Gastrocnemius medialis (tissue), 4 donors: ENCODE results near the gene NNAT. TPM values are rescaled to one million over a fixed set of nuclear protein-coding genes. Genes with fewer than 3 reads are reported as not detected.

Source experiments
- ATAC-seq, 2 donors: fragments of 150-250 bp; one replicate each; pipeline ENCODE4 v1.9.1; 2016
- DNase-seq, 2 donors: peaks; one replicate each; pipeline ENCODE4 v3.0.0-alpha.2; 2019
- H3K27ac ChIP-seq, 4 donors: fragments of 200-600 bp; sonication (generic); 1 replicate in 1 of 4; 2 replicates in 3 of 4; pipeline ENCODE4 v1.5.1; 2016 to 2018; ENCODE audit warnings: mild to moderate bottlenecking in 2 of 4, moderate library complexity in 1 of 4
- H3K27me3 ChIP-seq, 3 donors: fragments of 200-600 bp; sonication (generic) in 2 of 3; 1 replicate in 1 of 3; 2 replicates in 2 of 3; pipeline versions ENCODE4 v1.5.1 to v1.6.0; 2016 to 2019; ENCODE audit warnings: mild to moderate bottlenecking in 1 of 3, moderate library complexity in 1 of 3
- H3K36me3 ChIP-seq, 2 donors: fragments of 200-600 bp; sonication (generic) in 1 of 2; one replicate each; pipeline ENCODE4 v1.5.1; 2017 to 2018
- H3K4me1 ChIP-seq, 2 donors: fragments of 200-600 bp; sonication (generic) in 1 of 2; one replicate each; pipeline ENCODE4 v1.5.1; 2016 to 2017; ENCODE audit warnings: mild to moderate bottlenecking in 2 of 2
- H3K4me3 ChIP-seq, 4 donors: fragments of 200-600 bp; sonication (generic) in 3 of 4; 1 replicate in 1 of 4; 2 replicates in 3 of 4; pipeline ENCODE4 v1.5.1; 2016 to 2019; ENCODE audit warnings: mild to moderate bottlenecking in 2 of 4
- H3K9me3 ChIP-seq, 3 donors: fragments of 200-600 bp; sonication (generic) in 2 of 3; 1 replicate in 1 of 3; 2 replicates in 2 of 3; pipeline ENCODE4 v1.5.1; 2016 to 2019
- POLR2A ChIP-seq, 2 donors: fragments of 450-650 bp; IDR thresholded peaks; one replicate each; pipeline ENCODE4 v1.6.1; 2017; ENCODE audit warnings: antibody characterized with exemption in 2 of 2, mild to moderate bottlenecking in 2 of 2, moderate library complexity in 2 of 2
- in situ Hi-C, 4 donors: fragments of 200-750 bp; cut with MboI; loops; one replicate each; pipeline versions ENCODE4 v1.15.0 to v1.8.0; 2017; ENCODE audit warnings: low sequenced_read_pairs in 4 of 4
- intact Hi-C: fragments of 100-400 bp; cut with DNase I; formaldehyde crosslinking; loops from one replicate; pipeline ENCODE4 v1.15.1; 2023; ENCODE audit warnings: low total_unique reads
- total RNA-seq, 4 donors: library from RNA; depleted of rRNA; stranded (reverse); fragments of >200 nt; gene quantifications; one replicate each; pipeline versions ENCODE4 v1.1.0 to v1.2.3, GENCODE V29; 2016
- TF ChIP-seq, protein P1 (sequence below), 5 experiments: fragments of 450-650 bp in 3 of 5; fragments of 200-600 bp in 2 of 5; sonication (generic) in 2 of 5; IDR thresholded peaks in 4 of 5; conservative IDR thresholded peaks in 1 of 5; 1 replicate in 4 of 5; 2 replicates in 1 of 5; pipeline ENCODE4 v1.5.1; 2016 to 2019; ENCODE audit warnings: antibody characterized with exemption in 5 of 5, mild to moderate bottlenecking in 3 of 5, moderate library complexity in 3 of 5

NNAT gene
- total RNA-seq, 4 donors from 2014 or later: 1.2 to 4.4 (median 2.4) TPM; not detected in 1

DNA sequence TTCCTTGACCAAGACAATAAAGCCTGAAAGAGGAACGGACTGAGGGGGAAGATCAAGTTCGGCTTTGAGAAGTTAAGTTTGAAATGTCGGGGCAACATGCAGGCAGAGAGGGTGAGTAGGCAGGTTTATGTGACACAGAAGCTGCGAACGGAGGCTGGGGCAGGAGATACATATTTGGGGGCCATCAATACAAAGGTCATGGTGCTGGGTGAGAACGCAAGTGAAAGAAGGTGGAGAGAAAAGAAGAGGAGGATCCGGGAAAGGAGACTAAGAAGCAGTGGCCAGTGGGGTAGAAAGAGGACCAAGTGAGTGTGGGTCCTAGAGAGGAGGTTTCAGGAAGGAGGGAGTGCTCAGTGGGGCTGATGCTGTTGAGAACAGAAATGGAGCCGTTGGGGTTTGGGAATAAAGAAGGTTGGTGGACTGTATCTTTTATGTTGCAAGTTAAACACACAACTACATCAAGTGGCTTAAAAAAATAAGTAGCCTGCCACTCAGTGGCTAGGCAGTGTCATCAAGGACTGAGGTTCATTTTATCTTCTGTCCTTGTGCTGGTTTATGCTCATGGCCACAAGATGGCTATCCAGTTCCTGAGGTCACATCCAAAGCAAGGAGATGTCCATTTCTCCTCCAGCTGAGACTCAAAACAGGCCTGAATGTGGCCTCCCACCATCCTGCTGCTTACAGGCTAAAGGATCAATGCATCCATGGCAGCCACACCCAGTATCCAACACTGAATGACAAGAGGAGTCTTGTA lies 8.3 kb downstream of the NNAT start:
- in situ Hi-C loops (loop anchor here in 1 of 4 donors (25.0 kb wide), 1 partner anchor 142 kb away; no protein-coding TSS in a partner anchor), intact Hi-C loops (loop anchor here (2.0 to 10.0 kb wide), 5 partner anchors 145 to 1065 kb away; partner anchors contain the start of gene RBL1)
- ATAC-seq (no peak), DNase-seq (no peak)
- no peaks in the 10 kb centered on the region for H3K27me3 ChIP-seq
- no peak overlapping the region for H3K4me3 ChIP-seq
- H3K4me1 ChIP-seq: peaks cover 21 to 27% of the 10 kb centered on the region in 2 donors
- TF ChIP-seq, protein P1, sequence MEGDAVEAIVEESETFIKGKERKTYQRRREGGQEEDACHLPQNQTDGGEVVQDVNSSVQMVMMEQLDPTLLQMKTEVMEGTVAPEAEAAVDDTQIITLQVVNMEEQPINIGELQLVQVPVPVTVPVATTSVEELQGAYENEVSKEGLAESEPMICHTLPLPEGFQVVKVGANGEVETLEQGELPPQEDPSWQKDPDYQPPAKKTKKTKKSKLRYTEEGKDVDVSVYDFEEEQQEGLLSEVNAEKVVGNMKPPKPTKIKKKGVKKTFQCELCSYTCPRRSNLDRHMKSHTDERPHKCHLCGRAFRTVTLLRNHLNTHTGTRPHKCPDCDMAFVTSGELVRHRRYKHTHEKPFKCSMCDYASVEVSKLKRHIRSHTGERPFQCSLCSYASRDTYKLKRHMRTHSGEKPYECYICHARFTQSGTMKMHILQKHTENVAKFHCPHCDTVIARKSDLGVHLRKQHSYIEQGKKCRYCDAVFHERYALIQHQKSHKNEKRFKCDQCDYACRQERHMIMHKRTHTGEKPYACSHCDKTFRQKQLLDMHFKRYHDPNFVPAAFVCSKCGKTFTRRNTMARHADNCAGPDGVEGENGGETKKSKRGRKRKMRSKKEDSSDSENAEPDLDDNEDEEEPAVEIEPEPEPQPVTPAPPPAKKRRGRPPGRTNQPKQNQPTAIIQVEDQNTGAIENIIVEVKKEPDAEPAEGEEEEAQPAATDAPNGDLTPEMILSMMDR (IDR thresholded peaks at IDR 0.05 in 4 of 5, conservative IDR thresholded peaks at IDR 0.05 in 1 of 5): no peak
- no peak for TF ChIP-seq POLR2A (IDR thresholded peaks at IDR 0.05)
- H3K27ac ChIP-seq: no peak overlapping the region
- no peaks in the 10 kb centered on the region for H3K36me3 ChIP-seq
- H3K9me3 ChIP-seq: no peaks in the 10 kb centered on the region

DNA sequence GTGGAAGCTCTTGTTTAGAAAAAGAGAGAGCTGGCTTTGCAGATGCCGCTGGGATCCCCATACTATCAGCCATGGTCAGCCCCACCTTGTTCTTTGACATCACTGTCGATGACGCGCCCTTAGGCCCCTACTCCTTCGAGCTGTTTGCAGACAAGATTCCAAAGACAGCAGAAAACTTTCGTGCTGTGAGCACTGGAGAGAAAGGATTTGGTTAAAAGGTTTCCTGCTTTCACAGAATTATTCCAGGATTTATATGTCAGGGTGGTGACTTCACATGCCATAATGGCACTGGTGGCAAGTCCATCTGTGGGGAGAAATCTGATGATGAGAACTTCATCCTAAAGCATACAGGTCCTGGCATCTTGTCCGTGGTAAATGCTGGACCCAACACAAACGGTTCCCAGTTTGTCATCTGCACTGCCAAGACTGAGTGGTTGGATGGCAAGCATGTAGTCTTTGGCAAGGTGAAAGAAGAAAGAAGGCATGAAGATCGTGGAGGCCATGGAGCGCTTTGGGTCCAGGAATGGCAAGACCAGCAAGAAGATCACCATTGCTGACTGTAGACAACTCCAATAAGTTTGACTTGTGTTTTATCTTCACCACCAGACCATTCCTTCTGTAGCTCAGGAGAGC lies 9.0 kb downstream of the NNAT start:
- DNase-seq (no peak), ATAC-seq (no peak)
- no peak overlapping the region for H3K4me3 ChIP-seq
- H3K36me3 ChIP-seq: no peaks in the 10 kb centered on the region
- TF ChIP-seq, protein P1 (IDR thresholded peaks at IDR 0.05 in 4 of 5, conservative IDR thresholded peaks at IDR 0.05 in 1 of 5): no peak
- TF ChIP-seq POLR2A (IDR thresholded peaks at IDR 0.05): no peak
- no peak overlapping the region for H3K27ac ChIP-seq
- no peaks in the 10 kb centered on the region for H3K9me3 ChIP-seq
- H3K4me1 ChIP-seq: peaks cover 20 to 21% of the 10 kb centered on the region in 2 donors
- H3K27me3 ChIP-seq: no peaks in the 10 kb centered on the region
- in situ Hi-C loops (loop anchor here (5.0 to 25.0 kb wide), 8 partner anchors 135 to 335 kb away; no protein-coding TSS in a partner anchor), intact Hi-C loops (loop anchor here (2.0 to 10.0 kb wide), 6 partner anchors 145 to 1065 kb away; partner anchors contain the start of gene RBL1)

DNA sequence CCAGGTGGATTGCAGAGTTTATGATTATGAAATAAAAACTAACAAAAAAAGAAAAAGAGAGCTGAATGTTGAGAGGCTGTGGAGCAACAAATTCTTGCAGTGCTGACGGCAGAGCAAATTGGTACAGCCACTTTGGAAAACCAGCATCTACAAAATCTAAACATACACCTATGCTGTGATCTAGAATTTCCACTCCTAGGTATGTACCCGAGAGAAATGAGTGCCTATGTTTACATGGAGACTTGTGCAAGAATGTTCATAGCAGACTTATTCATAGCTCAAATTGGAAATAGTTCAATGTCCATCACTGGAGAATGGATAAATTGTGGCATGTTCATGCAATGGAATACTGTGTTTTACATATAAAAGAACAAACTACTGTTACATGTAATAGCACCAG lies 9.6 kb downstream of the NNAT start:
- in situ Hi-C loops (loop anchor here (5.0 to 25.0 kb wide), 8 partner anchors 136 to 336 kb away; no protein-coding TSS in a partner anchor), intact Hi-C loops (loop anchor here (10.0 kb wide), 1 partner anchor 586 kb away; no protein-coding TSS in a partner anchor)
- Histone ChIP-seq H3K4me3 (no peak overlapping the region), H3K36me3 (no peaks in the 10 kb centered on the region), H3K9me3 (no peaks in the 10 kb centered on the region), H3K4me1 (peaks cover 14 to 15% of the 10 kb centered on the region in 2 donors), H3K27ac (no peak overlapping the region), H3K27me3 (no peaks in the 10 kb centered on the region)
- no peak for DNase-seq
- no peak for TF ChIP-seq POLR2A (IDR thresholded peaks at IDR 0.05)
- TF ChIP-seq, protein P1 (IDR thresholded peaks at IDR 0.05 in 4 of 5, conservative IDR thresholded peaks at IDR 0.05 in 1 of 5): no peak
- ATAC-seq: no peak

DNA sequence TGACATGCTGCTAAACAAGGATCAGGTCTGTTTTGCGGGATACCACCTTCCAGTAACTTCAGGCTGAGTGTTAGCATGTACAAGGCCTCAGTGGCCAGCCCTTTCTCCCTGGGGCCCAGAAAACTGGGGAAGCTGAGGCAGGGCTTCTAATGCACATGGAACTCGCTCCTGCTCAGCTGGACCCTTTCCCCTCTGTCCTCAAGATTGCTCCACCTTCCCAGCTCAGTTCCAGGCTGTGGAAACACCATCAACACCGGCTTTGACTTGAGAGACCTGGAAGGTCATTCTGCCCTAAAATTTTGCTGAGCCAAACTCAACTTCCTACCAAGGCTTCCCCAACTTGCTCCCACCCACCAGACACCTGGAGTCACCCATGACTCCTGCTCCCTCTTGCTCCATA lies 10.8 kb downstream of the NNAT start:
- DNase-seq (no peak), ATAC-seq (no peak)
- in situ Hi-C loops: loop anchor here (5.0 to 25.0 kb wide), 8 partner anchors 137 to 337 kb away; no protein-coding TSS in a partner anchor
- H3K36me3 ChIP-seq: no peaks in the 10 kb centered on the region
- no peaks in the 10 kb centered on the region for H3K9me3 ChIP-seq
- H3K4me1 ChIP-seq: peaks cover 8 to 9% of the 10 kb centered on the region in 2 donors
- H3K27ac ChIP-seq: no peak overlapping the region
- TF ChIP-seq POLR2A (IDR thresholded peaks at IDR 0.05): no peak
- TF ChIP-seq, protein P1 (IDR thresholded peaks at IDR 0.05 in 4 of 5, conservative IDR thresholded peaks at IDR 0.05 in 1 of 5): no peak
- H3K4me3 ChIP-seq: no peak overlapping the region
- intact Hi-C loops: loop anchor here (10.0 kb wide), 1 partner anchor 587 kb away; no protein-coding TSS in a partner anchor
- no peaks in the 10 kb centered on the region for H3K27me3 ChIP-seq
